Parietal lobe (tissue), 1 donor: ENCODE data around the gene IRX3. TPM values are rescaled to one million over a fixed set of nuclear protein-coding genes. Genes with fewer than 3 reads are reported as not detected.

Experiments used
- total RNA-seq: library from RNA; depleted of rRNA; stranded (reverse); fragments of >200 nt; gene quantifications from one replicate; pipeline ENCODE4 v1.2.3, GENCODE V29; 2014

IRX3 gene
- not detected for total RNA-seq

DNA sequence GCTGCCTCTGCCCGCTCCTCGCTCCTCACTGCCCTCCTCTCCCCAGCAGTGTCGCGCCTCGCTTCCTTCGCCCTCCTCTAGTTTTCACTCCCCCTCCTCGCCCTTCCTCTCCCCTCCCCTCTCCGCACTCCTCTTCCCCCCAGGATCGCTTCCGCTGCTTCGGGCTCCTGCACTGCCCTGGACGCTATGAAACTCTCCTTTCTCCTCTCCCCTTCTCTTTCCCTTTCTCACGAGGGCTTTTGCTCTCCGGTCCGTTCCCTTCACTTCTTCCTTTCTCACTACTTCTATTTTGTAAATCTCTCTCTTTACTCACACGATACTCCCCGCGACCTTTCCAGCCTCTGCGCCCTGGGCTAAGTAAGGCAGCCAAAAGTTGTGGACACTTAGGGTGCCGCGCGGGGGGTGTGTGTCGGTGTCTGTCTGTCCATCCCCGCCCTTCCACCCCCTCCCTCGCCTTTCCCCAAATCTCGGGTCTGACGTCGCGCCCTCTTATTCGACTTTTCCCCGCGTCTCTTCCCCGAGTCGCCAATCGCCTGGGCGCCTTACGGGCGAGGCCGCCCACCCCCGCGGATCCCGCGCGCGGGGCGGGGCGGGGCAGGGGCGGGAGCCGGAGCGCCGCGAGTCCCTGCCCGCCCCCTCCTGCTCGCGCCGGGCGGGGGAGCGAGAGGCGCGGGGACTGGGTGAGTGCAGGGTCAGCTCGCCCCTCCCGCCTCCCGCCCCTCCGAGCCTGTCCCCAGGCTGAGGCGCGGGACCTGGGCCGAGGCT, at the start of gene IRX3:
TSS of gene IRX3 (minus strand) at position 422 of the 765 bp plus-strand sequence. CDS start 737 bp downstream, outside the sequence.

